IMR-90 (cell line): ENCODE measurements around the gene MAML1. TPM values are rescaled to one million over a fixed set of nuclear protein-coding genes. Genes with fewer than 3 reads are reported as not detected.

ENCODE experiments used
- ATAC-seq: fragments of 200-7000 bp; cut with Tn5 transposase; 2 replicates; pipeline ENCODE4 v1.9.1; 2020; ENCODE audit warnings: low read depth, mild to moderate bottlenecking, moderate library complexity
- BruUV-seq: library from RNA; stranded (reverse); fragments of 400-500 nt; replicated peaks from 2 replicates; lab custom pipeline; 2021; lab: Mats Ljungman, UMichigan
- CTCF ChIA-PET: fragments of 300-600 bp; formaldehyde crosslinking; extraction: SDS; loops from one replicate; lab custom pipeline; 2021; ENCODE audit warnings: antibody characterized with exemption; lab: Yijun Ruan, JAX
- POLR2A ChIA-PET: fragments of 300-600 bp; sonication (Branson Sonifier 250); formaldehyde crosslinking; loops from one replicate; lab custom pipeline; 2022; ENCODE audit warnings: antibody characterized with exemption; ENCODE audit not compliant: unreplicated experiment; lab: Charles Lee
- DNase-seq: peaks from one replicate; pipeline ENCODE4 v3.0.0; 2013
- H2AFZ ChIP-seq: replicated peaks from 2 replicates; pipeline ENCODE3; 2013; ENCODE audit warnings: low read length, mild to moderate bottlenecking; ENCODE audit not compliant: poor library complexity
- H2AK5ac ChIP-seq: 2 replicates; pipeline ENCODE4 v1.6.1; 2013; ENCODE audit warnings: low read depth, low read length, inconsistent platforms
- H2AK9ac ChIP-seq: replicated peaks from 2 replicates; pipeline ENCODE3; 2013; ENCODE audit warnings: mild to moderate bottlenecking, low read depth, low read length, moderate library complexity; ENCODE audit not compliant: poor library complexity
- H2BK120ac ChIP-seq: 2 replicates; pipeline ENCODE4 v1.6.1; 2013; ENCODE audit warnings: low read depth, low read length, inconsistent platforms
- H2BK15ac ChIP-seq: 3 replicates; pipeline ENCODE4 v1.6.1; 2013; ENCODE audit warnings: low read depth, low read length, inconsistent platforms
- H2BK20ac ChIP-seq: 2 replicates; pipeline ENCODE4 v1.6.1; 2013; ENCODE audit warnings: low read depth, mild to moderate bottlenecking, inconsistent platforms, low read length, moderate library complexity
- H2BK5ac ChIP-seq: 2 replicates; pipeline ENCODE4 v1.6.1; 2013; ENCODE audit warnings: mild to moderate bottlenecking, low read depth, low read length, inconsistent platforms; ENCODE audit not compliant: poor library complexity, severe bottlenecking
- H3K14ac ChIP-seq: replicated peaks from 2 replicates; pipeline ENCODE4 v1.6.1; 2013; ENCODE audit warnings: low read depth, low read length, inconsistent platforms
- H3K18ac ChIP-seq: 2 replicates; pipeline ENCODE4 v1.6.1; 2013; ENCODE audit warnings: low read depth, low read length, control low read depth
- H3K23ac ChIP-seq: 2 replicates; pipeline ENCODE4 v1.6.1; 2013; ENCODE audit warnings: low read depth, low read length, inconsistent platforms
- H3K27ac ChIP-seq: 2 replicates; pipeline ENCODE4 v1.5.1; 2013; ENCODE audit warnings: mild to moderate bottlenecking, control low read depth, low read length; ENCODE audit not compliant: insufficient read depth
- H3K27me3 ChIP-seq: 2 replicates; pipeline ENCODE4 v1.6.1; 2013; ENCODE audit warnings: low read length; ENCODE audit not compliant: control insufficient read depth, insufficient read depth
- H3K36me3 ChIP-seq: 2 replicates; pipeline ENCODE4 v1.6.1; 2013; ENCODE audit warnings: low read length, mixed read lengths; ENCODE audit not compliant: control insufficient read depth, insufficient read depth
- H3K4ac ChIP-seq: 2 replicates; pipeline ENCODE4 v1.6.1; 2013; ENCODE audit warnings: low read depth, low read length, inconsistent platforms
- H3K4me1 ChIP-seq: 2 replicates; pipeline ENCODE4 v1.6.1; 2013; ENCODE audit warnings: low read length, mixed read lengths; ENCODE audit not compliant: control insufficient read depth, insufficient read depth
- H3K4me2 ChIP-seq: 2 replicates; pipeline ENCODE4 v1.6.1; 2013; ENCODE audit warnings: low read depth, mild to moderate bottlenecking, control low read depth, low read length, moderate library complexity
- H3K4me3 ChIP-seq: 2 replicates; pipeline ENCODE4 v1.5.1; 2013; ENCODE audit warnings: low read depth, mild to moderate bottlenecking, control low read depth, low read length, moderate library complexity; ENCODE audit not compliant: insufficient read depth
- H3K56ac ChIP-seq: 2 replicates; pipeline ENCODE4 v1.6.1; 2013; ENCODE audit warnings: low read length, inconsistent platforms; ENCODE audit not compliant: insufficient read depth; ENCODE audit errors: extremely low read depth
- H3K79me1 ChIP-seq, 2 experiments: 2 replicates each; pipeline ENCODE4 v1.6.1; 2013; ENCODE audit warnings: low read length in 2 of 2, inconsistent platforms in 1 of 2, low read depth in 1 of 2
- H3K9ac ChIP-seq: 2 replicates; pipeline ENCODE4 v1.6.1; 2013; ENCODE audit warnings: low read depth, low read length, control low read depth
- H3K9me1 ChIP-seq: 2 replicates; pipeline ENCODE4 v1.6.1; 2013; ENCODE audit warnings: low read length, inconsistent platforms; ENCODE audit not compliant: insufficient read depth
- H3K9me3 ChIP-seq: 2 replicates; pipeline ENCODE4 v1.6.1; 2013; ENCODE audit warnings: low read length; ENCODE audit not compliant: control insufficient read depth, insufficient read depth
- H4K20me1 ChIP-seq: 2 replicates; pipeline ENCODE4 v1.6.1; 2013; ENCODE audit warnings: low read length, inconsistent platforms; ENCODE audit not compliant: insufficient read depth
- H4K5ac ChIP-seq: 2 replicates; pipeline ENCODE4 v1.6.1; 2013; ENCODE audit warnings: mild to moderate bottlenecking, low read depth, low read length, control low read depth
- H4K8ac ChIP-seq, 2 experiments: 2 replicates each; pipeline ENCODE4 v1.6.1; 2013; ENCODE audit warnings: low read depth in 2 of 2, low read length in 2 of 2, control low read depth in 1 of 2, inconsistent platforms in 1 of 2
- H4K91ac ChIP-seq: 2 replicates; pipeline ENCODE4 v1.6.1; 2013; ENCODE audit warnings: low read depth, low read length, inconsistent platforms; ENCODE audit not compliant: insufficient read depth
- BHLHE40 ChIP-seq: fragments of 150-350 bp; IDR thresholded peaks from 2 replicates; pipeline ENCODE4 v1.6.1; 2016; ENCODE audit warnings: mild to moderate bottlenecking, low read depth, low read length
- CEBPB ChIP-seq: IDR thresholded peaks from 2 replicates; pipeline ENCODE4 v1.6.1; 2012; ENCODE audit warnings: low read depth, low read length, improper control_type of control experiment
- FOS ChIP-seq: fragments of 150-350 bp; IDR thresholded peaks from 2 replicates; pipeline ENCODE4 v1.6.1; 2016; ENCODE audit warnings: low read depth, low read length
- MAFK ChIP-seq: IDR thresholded peaks from 2 replicates; pipeline ENCODE4 v1.6.1; 2012; ENCODE audit warnings: low read depth, low read length, improper control_type of control experiment
- MAZ ChIP-seq: IDR thresholded peaks from 2 replicates; pipeline ENCODE4 v1.6.1; 2012; ENCODE audit warnings: low read depth, mild to moderate bottlenecking, low read length, improper control_type of control experiment, moderate library complexity, borderline replicate concordance
- MXI1 ChIP-seq: IDR thresholded peaks from 2 replicates; pipeline ENCODE4 v1.6.1; 2012; ENCODE audit warnings: low read depth, mild to moderate bottlenecking, low read length, moderate library complexity, borderline replicate concordance
- NFE2L2 ChIP-seq: fragments of 150-350 bp; IDR thresholded peaks from 2 replicates; pipeline ENCODE4 v1.6.1; 2016; ENCODE audit warnings: low read depth, mild to moderate bottlenecking, low read length
- RAD21 ChIP-seq: IDR thresholded peaks from 2 replicates; pipeline ENCODE4 v1.6.1; 2012; ENCODE audit warnings: low read length, improper control_type of control experiment
- RFX5 ChIP-seq: IDR thresholded peaks from 2 replicates; pipeline ENCODE4 v1.8.0; 2012; ENCODE audit warnings: low read depth, mild to moderate bottlenecking, low read length, moderate library complexity
- WGBS, 2 experiments: methylation state at CpG; one replicate each; pipeline versions ENCODE4 v1.1.5 to v1.1.7; 2013; ENCODE audit warnings: missing lambda C conversion rate in 2 of 2; ENCODE audit not compliant: insufficient read length in 1 of 2; ENCODE audit errors: extremely low coverage in 2 of 2; 5-methylcytosine and 5-hydroxymethylcytosine counted together
- dilution Hi-C: fragments of 300-500 bp; cut with HindIII; formaldehyde crosslinking; loops from one replicate; pipeline ENCODE4 v1.14.3; 2018; ENCODE audit warnings: low sequenced_read_pairs; ENCODE audit not compliant: unreplicated experiment
- in situ Hi-C: fragments of 300-500 bp; cut with MboI; formaldehyde crosslinking; loops from 3 replicates; pipeline ENCODE4 v1.14.3; 2019; ENCODE audit warnings: low sequenced_read_pairs, inconsistent platforms, mixed read lengths
- intact Hi-C: fragments of 100-400 bp; cut with micrococcal nuclease; formaldehyde crosslinking; loops from 2 replicates; pipeline ENCODE4 v1.10.0; 2022
- polyA plus RNA-seq, 3 experiments: library from polyadenylated mRNA; depleted of rRNA; stranded (reverse); fragments of >200 nt; gene quantifications; 2 replicates each; pipeline ENCODE4 v1.2.3, GENCODE V29; 2012; ENCODE audit warnings: low replicate concordance in 1 of 3
- total RNA-seq: library from RNA; depleted of rRNA; stranded (reverse); fragments of >200 nt; gene quantifications from 2 replicates; pipeline ENCODE4 v1.2.3, GENCODE V29; 2012
- TF ChIP-seq, protein P1 (sequence below): fragments of 150-350 bp; IDR thresholded peaks from 2 replicates; pipeline ENCODE4 v1.6.1; 2016; ENCODE audit warnings: low read depth, mild to moderate bottlenecking, low read length, moderate library complexity, borderline replicate concordance

Gene MAML1
- total and polyA plus RNA-seq, 2 of the 4 experiments (the other 2 are of a cell fraction): 4.7 to 10.2 TPM

DNA sequence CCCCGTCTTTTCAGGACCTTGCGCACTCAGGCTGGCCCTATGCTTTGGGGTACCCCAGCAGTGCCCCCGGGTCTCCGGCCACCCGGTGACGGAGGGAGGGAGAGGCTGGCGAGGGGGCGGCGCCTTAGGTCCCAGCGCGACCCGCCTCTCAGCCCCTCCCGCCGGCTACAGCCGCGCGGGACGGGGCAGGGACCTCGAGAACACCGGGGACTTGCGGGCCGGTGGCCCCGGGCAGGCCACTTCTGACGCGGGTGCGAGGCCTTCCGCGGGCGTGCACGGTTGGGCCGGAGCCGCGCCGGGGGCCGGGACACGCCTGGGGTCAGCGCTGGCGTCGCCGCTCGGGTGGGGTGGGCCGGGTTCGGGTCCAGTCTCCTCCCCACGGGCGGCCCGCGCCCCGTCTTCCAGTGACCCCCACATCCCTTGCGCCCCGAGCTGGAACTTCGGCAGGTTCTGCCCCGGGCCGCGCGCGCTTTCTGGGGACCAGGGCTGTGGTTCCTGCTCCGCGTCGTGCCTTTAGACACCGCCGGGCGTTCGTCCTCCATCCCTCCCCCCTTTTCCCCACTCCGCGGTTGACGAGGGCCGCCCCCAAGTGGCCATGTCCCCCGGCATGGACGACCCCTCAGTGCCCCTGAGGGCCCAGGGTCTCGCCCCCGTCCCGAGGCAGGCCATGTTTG is 84.3 kb downstream of the MAML1 start:
- Histone ChIP-seq H3K9me1 (peaks cover 20% of the 10 kb centered on the region), H3K9ac (no peak overlapping the region), H4K91ac (no peak overlapping the region), H3K27ac (no peak overlapping the region), H3K4me1 (peaks cover 21% of the 10 kb centered on the region), H3K4ac (no peak overlapping the region), H2BK120ac (no peak overlapping the region), H4K5ac (no peak overlapping the region), H3K18ac (no peak overlapping the region; the same call in 1 of the 2 replicates), H4K8ac (no peak overlapping the region), H2BK5ac (no peak overlapping the region), H4K20me1 (peaks cover 13% of the 10 kb centered on the region), H3K56ac (no peak overlapping the region), H2AK9ac (peak overlapping the region; percentile 2), H3K9me3 (no peaks in the 10 kb centered on the region), H2BK20ac (no peak overlapping the region), H2BK15ac (no peak overlapping the region; the same call in 2 of the 3 replicates), H3K36me3 (peaks cover 17% of the 10 kb centered on the region), H3K4me2 (no peak overlapping the region), H2AFZ (peak overlapping the region; percentile 5), H3K79me1 (peaks cover 4 to 23% of the 10 kb centered on the region in 2 experiments), H3K27me3 (no peaks in the 10 kb centered on the region), H3K14ac (no peak overlapping the region), H3K23ac (no peak overlapping the region), H2AK5ac (no peak overlapping the region), H3K4me3 (no peak overlapping the region)
- in situ Hi-C loops (no loop called here), intact Hi-C loops (no loop called here), dilution Hi-C loops (no loop called here)
- 20% methylated on average over 30 of the region's 72 CpGs; no CpG with 5 or more reads in 1 of the 2 experiments for WGBS, 2 experiments
- ATAC-seq: no peak
- POLR2A ChIA-PET: no interaction called here
- no peak for DNase-seq
- BruUV-seq: no TSS peak
- TF ChIP-seq RAD21 (no peak), BHLHE40 (no peak), MXI1 (no peak), FOS (no peak), RFX5 (no peak), MAFK (no peak), NFE2L2 (no peak), CEBPB (no peak), MAZ (no peak)
- TF ChIP-seq, protein P1, sequence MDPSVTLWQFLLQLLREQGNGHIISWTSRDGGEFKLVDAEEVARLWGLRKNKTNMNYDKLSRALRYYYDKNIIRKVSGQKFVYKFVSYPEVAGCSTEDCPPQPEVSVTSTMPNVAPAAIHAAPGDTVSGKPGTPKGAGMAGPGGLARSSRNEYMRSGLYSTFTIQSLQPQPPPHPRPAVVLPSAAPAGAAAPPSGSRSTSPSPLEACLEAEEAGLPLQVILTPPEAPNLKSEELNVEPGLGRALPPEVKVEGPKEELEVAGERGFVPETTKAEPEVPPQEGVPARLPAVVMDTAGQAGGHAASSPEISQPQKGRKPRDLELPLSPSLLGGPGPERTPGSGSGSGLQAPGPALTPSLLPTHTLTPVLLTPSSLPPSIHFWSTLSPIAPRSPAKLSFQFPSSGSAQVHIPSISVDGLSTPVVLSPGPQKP: no peak
- CTCF ChIA-PET: no interaction called here
